ENCODE results near the gene MAF.

The MAF gene

GRCh38 chr16:79587296-79587695 is 13.2 kb downstream of the MAF start:
- no peak overlapping the region for H3K4me2 ChIP-seq (ENCODE audit: insufficient read depth, low read length)

GRCh38 chr16:79582789-79583188 is 17.7 kb downstream of the MAF start:
- ATAC-seq (ENCODE audit: insufficient read depth, low read depth) (no peak), DNase-seq (no peak)
- no peak overlapping the region for H2AFZ ChIP-seq (ENCODE audit: low read depth, low read length)
- H3K27ac ChIP-seq (ENCODE audit: low read length) = no peak overlapping the region
- no peaks in the 10 kb centered on the region for H4K20me1 ChIP-seq (ENCODE audit: insufficient read depth, low read length)
- no peaks in the 10 kb centered on the region for H3K4me1 ChIP-seq (ENCODE audit: insufficient read depth, low read length)
- H3K9me3 ChIP-seq (ENCODE audit: insufficient read depth, low read length, severe bottlenecking) = no peaks in the 10 kb centered on the region
- no peak for TF ChIP-seq EZH2 (IDR thresholded peaks at IDR 0.05; ENCODE audit: borderline replicate concordance, low read depth, low read length, severe bottlenecking)
- TF ChIP-seq CTCF (IDR thresholded peaks at IDR 0.05; ENCODE audit: borderline replicate concordance, extremely low read depth, low read length, poor library complexity, severe bottlenecking) = no peak
- no peaks in the 10 kb centered on the region for H3K79me2 ChIP-seq (ENCODE audit: insufficient read depth, low read length)
- no peak overlapping the region for H3K4me3 ChIP-seq (ENCODE audit: low read depth in 1 of 2, low read length in 2 of 2)
- H3K9ac ChIP-seq (ENCODE audit: low read depth, low read length) = no peak overlapping the region
- no peak overlapping the region for H3K4me2 ChIP-seq (ENCODE audit: insufficient read depth, low read length)
- no peaks in the 10 kb centered on the region for H3K36me3 ChIP-seq (ENCODE audit: insufficient read depth, low read length)
- peaks cover 23% of the 10 kb centered on the region for H3K27me3 ChIP-seq (ENCODE audit: insufficient read depth, low read length, poor library complexity)

More at GRCh38 chr16:79587296-79587695, 13.2 kb downstream of the MAF start:
- H3K27ac ChIP-seq (ENCODE audit: low read length) = no peak overlapping the region
- no peak for TF ChIP-seq CTCF (IDR thresholded peaks at IDR 0.05; ENCODE audit: borderline replicate concordance, extremely low read depth, low read length, poor library complexity, severe bottlenecking)
- no peak overlapping the region for H2AFZ ChIP-seq (ENCODE audit: low read depth, low read length)
- peaks cover 4% of the 10 kb centered on the region for H3K27me3 ChIP-seq (ENCODE audit: insufficient read depth, low read length, poor library complexity)
- H3K9me3 ChIP-seq (ENCODE audit: insufficient read depth, low read length, severe bottlenecking) = no peaks in the 10 kb centered on the region
- no peak overlapping the region for H3K9ac ChIP-seq (ENCODE audit: low read depth, low read length)
- H3K79me2 ChIP-seq (ENCODE audit: insufficient read depth, low read length) = no peaks in the 10 kb centered on the region
- no peaks in the 10 kb centered on the region for H3K4me1 ChIP-seq (ENCODE audit: insufficient read depth, low read length)
- ATAC-seq (ENCODE audit: insufficient read depth, low read depth) = no peak
- no peak overlapping the region for H3K4me3 ChIP-seq (ENCODE audit: low read depth in 1 of 2, low read length in 2 of 2)
- DNase-seq = no peak
- H3K36me3 ChIP-seq (ENCODE audit: insufficient read depth, low read length) = no peaks in the 10 kb centered on the region
- no peaks in the 10 kb centered on the region for H4K20me1 ChIP-seq (ENCODE audit: insufficient read depth, low read length)

GRCh38 chr16:79580453-79581191 is 19.9 kb downstream of the MAF start:
- no peak overlapping the region for H3K27ac ChIP-seq (ENCODE audit: low read length)
- no peak overlapping the region for H3K4me2 ChIP-seq (ENCODE audit: insufficient read depth, low read length)
- H3K9ac ChIP-seq (ENCODE audit: low read depth, low read length) = no peak overlapping the region
- H3K79me2 ChIP-seq (ENCODE audit: insufficient read depth, low read length) = no peaks in the 10 kb centered on the region
- peaks cover 30% of the 10 kb centered on the region for H3K27me3 ChIP-seq (ENCODE audit: insufficient read depth, low read length, poor library complexity)
- TF ChIP-seq CTCF (IDR thresholded peaks at IDR 0.05; ENCODE audit: borderline replicate concordance, extremely low read depth, low read length, poor library complexity, severe bottlenecking) (no peak), EZH2 (IDR thresholded peaks at IDR 0.05; ENCODE audit: borderline replicate concordance, low read depth, low read length, severe bottlenecking) (no peak)
- DNase-seq (no peak), ATAC-seq (ENCODE audit: insufficient read depth, low read depth) (no peak)
- H3K36me3 ChIP-seq (ENCODE audit: insufficient read depth, low read length) = no peaks in the 10 kb centered on the region
- no peak overlapping the region for H2AFZ ChIP-seq (ENCODE audit: low read depth, low read length)
- no peaks in the 10 kb centered on the region for H3K4me1 ChIP-seq (ENCODE audit: insufficient read depth, low read length)
- H3K9me3 ChIP-seq (ENCODE audit: insufficient read depth, low read length, severe bottlenecking) = no peaks in the 10 kb centered on the region
- no peak overlapping the region for H3K4me3 ChIP-seq (ENCODE audit: low read depth in 1 of 2, low read length in 2 of 2)
- H4K20me1 ChIP-seq (ENCODE audit: insufficient read depth, low read length) = no peaks in the 10 kb centered on the region

Measured in DND-41 (cell line).